Lower leg skin (tissue), 4 donors: ENCODE results near the gene AGT. TPM values are rescaled to one million over a fixed set of nuclear protein-coding genes. Genes with fewer than 3 reads are reported as not detected.

Source experiments
- DNase-seq, 2 donors: peaks; one replicate each; pipeline ENCODE4 v3.0.0-alpha.2; 2019; ENCODE audit warnings: low spot score in 2 of 2
- H3K4me3 ChIP-seq: fragments of 200-600 bp; sonication (generic); 2 replicates; pipeline ENCODE4 v1.5.1; 2017; ENCODE audit warnings: mild to moderate bottlenecking, low read depth; ENCODE audit not compliant: poor library complexity, severe bottlenecking
- CTCF ChIP-seq, 3 donors: fragments of 450-650 bp; IDR thresholded peaks; one replicate each; pipeline ENCODE4 v1.5.1; 2016; ENCODE audit warnings: antibody characterized with exemption in 3 of 3, mild to moderate bottlenecking in 3 of 3, moderate library complexity in 2 of 3
- POLR2A ChIP-seq, 2 donors: fragments of 450-650 bp; IDR thresholded peaks; one replicate each; pipeline ENCODE4 v1.6.1; 2016 to 2017; ENCODE audit warnings: antibody characterized with exemption in 2 of 2, mild to moderate bottlenecking in 1 of 2, moderate library complexity in 1 of 2
- WGBS, 2 donors: methylation state at CpG; one replicate each; pipeline ENCODE4 v1.1.5; 2018; 5-methylcytosine and 5-hydroxymethylcytosine counted together
- intact Hi-C: fragments of 100-400 bp; cut with DNase I; formaldehyde crosslinking; loops from one replicate; pipeline ENCODE4 v1.15.0; 2023; ENCODE audit warnings: low total_unique reads
- total RNA-seq, 4 donors: library from RNA; depleted of rRNA; stranded (reverse); fragments of >200 nt; gene quantifications; one replicate each; pipeline ENCODE4 v1.1.0, GENCODE V29; 2016

Gene AGT
- total RNA-seq, 4 donors from 2014 or later = 0.20 to 5.8 (median 1.4) TPM

- intact Hi-C loops = no loop called here
- no peak for TF ChIP-seq POLR2A (IDR thresholded peaks at IDR 0.05)
- no peak for TF ChIP-seq CTCF (IDR thresholded peaks at IDR 0.05)
- H3K4me3 ChIP-seq = no peak overlapping the region
- 71 to 78% methylated on average over 6 of the region's 6 CpGs for WGBS, 2 donors
- DNase-seq = no peak
Measured at GRCh38 chr1:230752407-230752806, 38.5 kb upstream of the AGT start.

GRCh38 chr1:230750986-230751625, 37.2 kb upstream of the AGT start:
- DNase-seq = no peak
- H3K4me3 ChIP-seq = no peak overlapping the region
- 73 to 81% methylated on average over 6 of the region's 6 CpGs for whole genome bisulfite sequencing, 2 donors
- intact Hi-C loops = no loop called here
- TF ChIP-seq POLR2A (IDR thresholded peaks at IDR 0.05) (no peak), CTCF (IDR thresholded peaks at IDR 0.05) (no peak)

GRCh38 chr1:230750576-230750975, 36.7 kb upstream of the AGT start:
- WGBS, 2 donors = 88 to 95% methylated on average over 5 of the region's 5 CpGs
- DNase-seq = no peak

GRCh38 chr1:230749635-230750034, 35.7 kb upstream of the AGT start:
- TF ChIP-seq POLR2A (IDR thresholded peaks at IDR 0.05) = no peak
- no peak for TF ChIP-seq CTCF (IDR thresholded peaks at IDR 0.05)

More at GRCh38 chr1:230750576-230750975, 36.7 kb upstream of the AGT start:
- H3K4me3 ChIP-seq = no peak overlapping the region
- intact Hi-C loops = no loop called here
- TF ChIP-seq CTCF (IDR thresholded peaks at IDR 0.05) (no peak), POLR2A (IDR thresholded peaks at IDR 0.05) (no peak)

GRCh38 chr1:230749150-230749549, 35.2 kb upstream of the AGT start:
- no peak for DNase-seq
- H3K4me3 ChIP-seq = no peak overlapping the region
- intact Hi-C loops = no loop called here
- 79 to 80% methylated on average over 12 of the region's 12 CpGs for WGBS, 2 donors
- TF ChIP-seq CTCF (IDR thresholded peaks at IDR 0.05) = no peak
- TF ChIP-seq POLR2A (IDR thresholded peaks at IDR 0.05) = no peak

More at GRCh38 chr1:230749635-230750034, 35.7 kb upstream of the AGT start:
- no peak overlapping the region for H3K4me3 ChIP-seq
- intact Hi-C loops = no loop called here
- no peak for DNase-seq
- WGBS, 2 donors = 82 to 89% methylated on average over 3 of the region's 3 CpGs
